Keratinocyte (primary cell): ENCODE results near the gene SMIM35. TPM values are rescaled to one million over a fixed set of nuclear protein-coding genes. Genes with fewer than 3 reads are reported as not detected.

Experiments used
- DNase-seq: peaks from one replicate; pipeline ENCODE4 v3.0.0-alpha.2; 2011; ENCODE audit warnings: low read depth, missing footprints, low spot score
- FAIRE-seq: peaks from 2 replicates; lab custom pipeline; 2011; peaks lifted over from hg19 to GRCh38; lab: Jason Lieb, UNC
- H2AFZ ChIP-seq: 2 replicates; pipeline ENCODE4 v1.6.0; 2012; ENCODE audit warnings: low read length, control low read depth, inconsistent platforms; ENCODE audit not compliant: control insufficient read depth
- H3K27ac ChIP-seq: 2 replicates; pipeline ENCODE4 v1.5.1; 2011; ENCODE audit warnings: low read length; ENCODE audit not compliant: control insufficient read depth, insufficient read depth
- H3K27me3 ChIP-seq: 3 replicates; pipeline ENCODE4 v1.6.0; 2011; ENCODE audit warnings: low read length; ENCODE audit not compliant: control insufficient read depth, insufficient read depth; ENCODE audit errors: extremely low read depth
- H3K36me3 ChIP-seq, 2 experiments: 2 replicates in 1 of 2; 3 replicates in 1 of 2; pipeline ENCODE4 v1.5.1; 2011; ENCODE audit warnings: low read length in 2 of 2, mild to moderate bottlenecking in 1 of 2; ENCODE audit not compliant: control insufficient read depth in 2 of 2, insufficient read depth in 2 of 2; ENCODE audit errors: extremely low read depth in 1 of 2
- H3K4me1 ChIP-seq: 3 replicates; pipeline ENCODE4 v1.5.1; 2011; ENCODE audit warnings: low read length; ENCODE audit not compliant: control insufficient read depth, insufficient read depth; ENCODE audit errors: extremely low read depth
- H3K4me2 ChIP-seq: 3 replicates; pipeline ENCODE4 v1.6.0; 2011; ENCODE audit warnings: low read depth, low read length; ENCODE audit not compliant: control insufficient read depth, insufficient read depth; ENCODE audit errors: extremely low read depth
- H3K4me3 ChIP-seq, 3 experiments: fragments of 200-600 bp in 1 of 3; sonication (generic) in 1 of 3; 2 replicates in 2 of 3; 3 replicates in 1 of 3; pipeline ENCODE4 v1.5.1; 2011 to 2016; ENCODE audit warnings: low read length in 3 of 3, mild to moderate bottlenecking in 3 of 3, control low read depth in 2 of 3, inconsistent platforms in 1 of 3, low read depth in 1 of 3, mixed read lengths in 1 of 3, mixed run types in 1 of 3, moderate library complexity in 1 of 3; ENCODE audit not compliant: control insufficient read depth in 2 of 3, insufficient read depth in 2 of 3; ENCODE audit errors: extremely low read depth in 1 of 3
- H3K79me2 ChIP-seq: 2 replicates; pipeline ENCODE4 v1.6.0; 2012; ENCODE audit warnings: low read length; ENCODE audit not compliant: control insufficient read depth, insufficient read depth
- H3K9ac ChIP-seq: 3 replicates; pipeline ENCODE4 v1.6.0; 2011; ENCODE audit warnings: low read length; ENCODE audit not compliant: control insufficient read depth, insufficient read depth; ENCODE audit errors: extremely low read depth
- H3K9me1 ChIP-seq: 3 replicates; pipeline ENCODE4 v1.6.0; 2011; ENCODE audit warnings: low read length; ENCODE audit not compliant: control insufficient read depth, insufficient read depth; ENCODE audit errors: extremely low read depth
- H3K9me3 ChIP-seq: 2 replicates; pipeline ENCODE4 v1.5.1; 2012; ENCODE audit warnings: low read depth, low read length; ENCODE audit not compliant: control insufficient read depth
- H4K20me1 ChIP-seq: 3 replicates; pipeline ENCODE4 v1.6.0; 2011; ENCODE audit warnings: low read length; ENCODE audit not compliant: control insufficient read depth, insufficient read depth; ENCODE audit errors: extremely low read depth
- EZH2 ChIP-seq: IDR thresholded peaks from one replicate; pipeline ENCODE4 v1.6.1; 2012; ENCODE audit warnings: inconsistent platforms, mild to moderate bottlenecking, low read length, moderate library complexity
- dilution Hi-C: fragments of 300-500 bp; cut with MboI; formaldehyde crosslinking; loops from one replicate; pipeline ENCODE4 v1.7.0; 2020; ENCODE audit warnings: low sequenced_read_pairs; ENCODE audit not compliant: extremely low pct_ligation_motif_present
- polyA plus RNA-seq, 5 experiments: library from polyadenylated mRNA; depleted of rRNA in 3 of 5; stranded (reverse) in 3 of 5; stranded (forward) in 1 of 5; unstranded in 1 of 5; fragments of >200 nt; gene quantifications; 1 replicate in 1 of 5; 2 replicates in 3 of 5; 3 replicates in 1 of 5; pipeline versions ENCODE4 v1.2.1 to v1.2.3, GENCODE V29; 2011 to 2012; ENCODE audit warnings: missing spikeins in 2 of 5, low read depth in 1 of 5, low replicate concordance in 1 of 5
- TF ChIP-seq, protein P1 (sequence below), 3 experiments: IDR thresholded peaks in 1 of 3; conservative IDR thresholded peaks in 1 of 3; optimal IDR thresholded peaks in 1 of 3; 2 replicates in 2 of 3; 3 replicates in 1 of 3; pipeline versions ENCODE3 to v1.5.1; 2011; ENCODE audit warnings: low read length in 3 of 3, mild to moderate bottlenecking in 3 of 3, moderate library complexity in 2 of 3, control low read depth in 1 of 3, inconsistent platforms in 1 of 3; ENCODE audit not compliant: insufficient read depth in 2 of 3; ENCODE audit errors: extremely low read depth in 1 of 3

SMIM35 gene
- polyA plus RNA-seq, 1 donor (not counting 4 experiments of a cell fraction or from before 2014, with no cell fraction given), result not detected

DNA sequence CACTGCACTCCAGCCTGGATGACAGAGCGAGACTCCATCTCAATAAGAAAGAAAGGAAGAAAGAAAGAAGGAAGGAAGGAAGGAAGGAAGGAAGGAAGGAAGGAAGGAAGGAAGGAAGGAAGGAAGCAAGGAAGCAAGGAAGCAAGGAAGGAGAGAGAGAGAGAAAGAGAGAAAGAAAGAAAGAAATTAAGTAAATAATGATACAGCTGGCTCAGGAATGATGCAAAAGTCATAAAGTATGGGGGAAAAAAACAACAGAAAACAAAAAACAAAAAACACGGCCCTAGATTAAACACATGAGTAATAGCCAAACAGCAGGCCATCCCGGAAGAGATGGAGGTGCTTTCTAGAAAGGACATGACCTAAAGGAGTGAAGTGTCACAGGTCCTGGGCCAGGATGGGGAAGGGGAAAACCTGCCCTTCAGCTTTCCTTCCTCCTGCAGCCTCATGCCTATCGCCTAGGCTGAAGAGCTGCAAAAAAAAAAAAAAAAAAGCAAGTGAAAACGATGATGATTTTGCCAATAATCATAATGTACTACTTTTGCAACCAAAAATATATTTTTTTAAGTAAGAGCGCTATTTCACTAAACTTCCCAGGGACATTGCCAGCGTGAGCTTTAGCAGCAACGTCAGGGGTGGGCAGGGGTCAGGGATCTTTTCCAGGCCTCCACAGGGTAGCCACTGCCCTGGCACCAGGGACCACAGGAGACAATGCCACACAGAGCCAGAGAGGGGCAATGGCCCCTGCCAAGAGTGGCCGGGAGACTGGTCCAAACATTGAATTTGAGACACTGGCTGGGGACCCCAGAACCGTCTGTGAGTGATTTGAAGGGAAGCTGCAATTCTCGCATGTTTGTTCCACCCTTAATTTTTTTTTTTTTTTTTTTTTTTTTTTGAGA, 38.0 kb downstream of the SMIM35 start:
- Histone ChIP-seq H3K4me1 (peaks cover 10% of the 10 kb centered on the region), H3K4me2 (no peak overlapping the region), H3K9me1 (peaks cover 2% of the 10 kb centered on the region), H3K79me2 (no peaks in the 10 kb centered on the region), H2AFZ (no peak overlapping the region), H4K20me1 (no peaks in the 10 kb centered on the region), H3K36me3 (no peaks in the 10 kb centered on the region), H3K27ac (no peak overlapping the region), H3K4me3 (no peak overlapping the region), H3K27me3 (no peaks in the 10 kb centered on the region), H3K9me3 (no peaks in the 10 kb centered on the region), H3K9ac (no peak overlapping the region)
- no peak for TF ChIP-seq EZH2
- TF ChIP-seq, protein P1, sequence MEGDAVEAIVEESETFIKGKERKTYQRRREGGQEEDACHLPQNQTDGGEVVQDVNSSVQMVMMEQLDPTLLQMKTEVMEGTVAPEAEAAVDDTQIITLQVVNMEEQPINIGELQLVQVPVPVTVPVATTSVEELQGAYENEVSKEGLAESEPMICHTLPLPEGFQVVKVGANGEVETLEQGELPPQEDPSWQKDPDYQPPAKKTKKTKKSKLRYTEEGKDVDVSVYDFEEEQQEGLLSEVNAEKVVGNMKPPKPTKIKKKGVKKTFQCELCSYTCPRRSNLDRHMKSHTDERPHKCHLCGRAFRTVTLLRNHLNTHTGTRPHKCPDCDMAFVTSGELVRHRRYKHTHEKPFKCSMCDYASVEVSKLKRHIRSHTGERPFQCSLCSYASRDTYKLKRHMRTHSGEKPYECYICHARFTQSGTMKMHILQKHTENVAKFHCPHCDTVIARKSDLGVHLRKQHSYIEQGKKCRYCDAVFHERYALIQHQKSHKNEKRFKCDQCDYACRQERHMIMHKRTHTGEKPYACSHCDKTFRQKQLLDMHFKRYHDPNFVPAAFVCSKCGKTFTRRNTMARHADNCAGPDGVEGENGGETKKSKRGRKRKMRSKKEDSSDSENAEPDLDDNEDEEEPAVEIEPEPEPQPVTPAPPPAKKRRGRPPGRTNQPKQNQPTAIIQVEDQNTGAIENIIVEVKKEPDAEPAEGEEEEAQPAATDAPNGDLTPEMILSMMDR (optimal IDR thresholded peaks at IDR 0.05 in 1 of 3, IDR thresholded peaks at IDR 0.05 in 1 of 3, conservative IDR thresholded peaks at IDR 0.05 in 1 of 3; ENCODE audit: extremely low read depth in 1 of 3, insufficient read depth in 2 of 3, low read length in 3 of 3), result no peak
- FAIRE-seq (no peak), DNase-seq (no peak)
- dilution Hi-C loops, result no loop called here

DNA sequence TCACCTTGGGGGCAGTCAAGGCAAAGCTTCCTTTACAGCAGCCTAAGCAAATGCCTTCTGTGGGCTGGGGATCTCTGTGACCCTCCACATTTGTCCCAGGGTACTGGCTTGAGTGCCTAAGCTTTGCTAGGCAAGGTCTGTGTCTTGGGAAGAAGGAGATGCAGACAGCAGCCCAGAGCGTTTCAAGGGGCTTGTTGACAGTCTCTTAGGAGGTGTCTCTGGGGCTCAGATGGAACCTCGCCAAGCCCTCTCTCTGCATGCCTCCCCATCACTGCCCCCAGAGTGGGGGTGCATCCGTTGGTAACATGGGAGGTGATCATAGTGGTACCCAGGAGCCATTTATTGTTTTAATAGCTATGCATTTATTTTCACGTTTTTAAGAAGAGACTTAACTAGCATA, 39.0 kb downstream of the SMIM35 start:
- peaks cover 2% of the 10 kb centered on the region for H3K9me1 ChIP-seq
- H2AFZ ChIP-seq, result no peak overlapping the region
- H3K9me3 ChIP-seq, result no peaks in the 10 kb centered on the region
- H4K20me1 ChIP-seq, result no peaks in the 10 kb centered on the region
- no peaks in the 10 kb centered on the region for H3K36me3 ChIP-seq
- no peak overlapping the region for H3K27ac ChIP-seq
- peaks cover 10% of the 10 kb centered on the region for H3K4me1 ChIP-seq
- no peak for TF ChIP-seq EZH2
- TF ChIP-seq, protein P1 (optimal IDR thresholded peaks at IDR 0.05 in 1 of 3, IDR thresholded peaks at IDR 0.05 in 1 of 3, conservative IDR thresholded peaks at IDR 0.05 in 1 of 3; ENCODE audit: extremely low read depth in 1 of 3, insufficient read depth in 2 of 3, low read length in 3 of 3), result no peak
- dilution Hi-C loops, result no loop called here
- no peak overlapping the region for H3K4me3 ChIP-seq
- DNase-seq (no peak), FAIRE-seq (no peak)
- H3K27me3 ChIP-seq, result no peaks in the 10 kb centered on the region
- no peak overlapping the region for H3K4me2 ChIP-seq
- H3K9ac ChIP-seq, result no peak overlapping the region
- H3K79me2 ChIP-seq, result no peaks in the 10 kb centered on the region
